Activated CD8-positive, alpha-beta memory T cell treated with anti-CD3 and anti-CD28 coated beads, Interleukin-2, amount 50 U/mL, for 4 hours (primary cell): ENCODE measurements around the gene ZNF519.
"Not testable (repeated sequence)": the region's sequence is repeated elsewhere in the genome, so short reads cannot be mapped to it uniquely, and the experiment has no call there.

Experiments
- DNase-seq: peaks from one replicate; pipeline ENCODE4 v3.0.0-alpha.2; 2020

ZNF519 gene

GRCh38 chr18:14132271-14132700, at the start of gene ZNF519:
ZNF519 (minus strand) TSS chr18:14132435; CDS start chr18:14132277, 158 bp downstream.
- peak; percentile 83 for DNase-seq

GRCh38 chr18:14179306-14179705, 47.1 kb upstream of the ZNF519 start:
- DNase-seq: peak; percentile 15

GRCh38 chr18:14178321-14179196, 46.3 kb upstream of the ZNF519 start:
- peak; percentile 80 for DNase-seq

- DNase-seq: not testable (repeated sequence)
These were observed 45.5 kb upstream of the ZNF519 start for GRCh38 chr18:14177540-14178320.

GRCh38 chr18:14175404-14175803, 43.2 kb upstream of the ZNF519 start:
- DNase-seq: not testable (repeated sequence)

GRCh38 chr18:14174706-14175085, 42.5 kb upstream of the ZNF519 start:
- DNase-seq: no peak

- DNase-seq: not testable (repeated sequence)
These were observed 41.9 kb upstream of the ZNF519 start for GRCh38 chr18:14174002-14174705.

- not testable (repeated sequence) for DNase-seq
These were observed 41.1 kb upstream of the ZNF519 start for GRCh38 chr18:14173116-14173951.

- not testable (repeated sequence) for DNase-seq
These were observed 40.2 kb upstream of the ZNF519 start for GRCh38 chr18:14172142-14173115.

- not testable (repeated sequence) for DNase-seq
These were observed 39.3 kb upstream of the ZNF519 start for GRCh38 chr18:14171301-14172141.

- not testable (repeated sequence) for DNase-seq
These were observed 38.3 kb upstream of the ZNF519 start for GRCh38 chr18:14170367-14171036.

GRCh38 chr18:14162915-14163314, 30.7 kb upstream of the ZNF519 start:
- DNase-seq: not testable (repeated sequence)

GRCh38 chr18:14151564-14152113, 19.4 kb upstream of the ZNF519 start:
- DNase-seq: not testable (repeated sequence)

GRCh38 chr18:14150766-14151165, 18.5 kb upstream of the ZNF519 start:
- not testable (repeated sequence) for DNase-seq

GRCh38 chr18:14149916-14150420, 17.7 kb upstream of the ZNF519 start:
- DNase-seq: not testable (repeated sequence)

GRCh38 chr18:14149121-14149850, 17.1 kb upstream of the ZNF519 start:
- not testable (repeated sequence) for DNase-seq

- DNase-seq: not testable (repeated sequence)
These were observed 16.0 kb upstream of the ZNF519 start for GRCh38 chr18:14147935-14148865.
